Activated naive CD8-positive, alpha-beta T cell (primary cell): ENCODE measurements around the gene ASIP.

Source experiments
- H3K27ac Mint-ChIP-seq: one replicate; pipeline ENCODE4 v1.8.0; 2021; ENCODE audit warnings: mixed read lengths
- H3K27me3 Mint-ChIP-seq: one replicate; pipeline ENCODE4 v1.8.0; 2021; ENCODE audit warnings: mixed read lengths
- H3K36me3 Mint-ChIP-seq: one replicate; pipeline ENCODE4 v1.8.0; 2021; ENCODE audit warnings: mixed read lengths
- H3K4me1 Mint-ChIP-seq: one replicate; pipeline ENCODE4 v1.8.0; 2021; ENCODE audit warnings: low read depth, mixed read lengths
- H3K4me3 Mint-ChIP-seq: one replicate; pipeline ENCODE4 v1.8.0; 2021; ENCODE audit warnings: mild to moderate bottlenecking, mixed read lengths
- H3K9me3 Mint-ChIP-seq: one replicate; pipeline ENCODE4 v1.8.0; 2021; ENCODE audit warnings: low read depth, mixed read lengths

ASIP gene

DNA sequence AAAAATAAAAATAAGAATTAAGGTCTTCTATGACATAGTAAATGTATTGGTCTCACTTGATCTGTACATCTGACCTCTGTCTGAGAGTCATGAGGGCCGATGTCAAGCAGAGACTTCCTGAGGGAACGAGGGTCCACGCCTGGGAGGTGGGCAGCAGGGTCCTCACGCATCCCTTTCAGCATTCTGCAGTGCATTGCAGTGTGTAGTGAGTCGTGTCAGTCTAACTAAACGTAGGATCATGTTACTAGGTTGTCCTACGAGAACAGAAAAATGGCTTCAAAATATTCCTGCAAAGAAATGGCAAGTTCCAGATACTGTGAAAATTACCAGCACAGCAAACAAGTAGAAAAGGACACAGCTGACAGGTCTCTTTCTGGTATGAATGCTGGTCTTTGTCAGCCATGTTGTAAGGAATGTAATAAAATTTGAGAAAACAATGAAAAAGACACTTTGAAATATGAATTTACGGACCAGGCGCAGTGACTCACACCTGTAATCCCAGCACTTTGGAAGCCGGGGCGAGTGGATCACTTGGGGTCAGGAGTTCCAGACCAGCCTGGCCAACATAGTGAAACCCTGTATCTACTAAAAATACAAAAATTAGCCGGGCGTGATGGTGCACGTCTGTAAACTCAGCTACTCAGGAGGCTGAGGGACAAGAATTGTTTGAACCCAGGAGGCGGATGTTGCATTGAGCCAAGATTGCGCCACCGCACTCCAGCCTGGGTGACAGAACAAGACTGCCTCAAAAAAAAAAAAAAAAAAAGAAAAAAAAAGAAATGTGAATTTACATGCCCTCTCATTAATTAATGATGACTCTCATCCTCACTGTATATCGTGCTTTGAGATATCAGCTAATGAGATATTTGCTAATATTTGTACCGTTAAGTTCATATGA lies 64.4 kb downstream of the ASIP start:
- Mint-ChIP-seq H3K4me1 (peaks cover 16% of the 10 kb centered on the region), H3K27ac (no peak overlapping the region), H3K9me3 (no peaks in the 10 kb centered on the region), H3K36me3 (peaks cover 4% of the 10 kb centered on the region), H3K27me3 (no peaks in the 10 kb centered on the region), H3K4me3 (no peak overlapping the region)

DNA sequence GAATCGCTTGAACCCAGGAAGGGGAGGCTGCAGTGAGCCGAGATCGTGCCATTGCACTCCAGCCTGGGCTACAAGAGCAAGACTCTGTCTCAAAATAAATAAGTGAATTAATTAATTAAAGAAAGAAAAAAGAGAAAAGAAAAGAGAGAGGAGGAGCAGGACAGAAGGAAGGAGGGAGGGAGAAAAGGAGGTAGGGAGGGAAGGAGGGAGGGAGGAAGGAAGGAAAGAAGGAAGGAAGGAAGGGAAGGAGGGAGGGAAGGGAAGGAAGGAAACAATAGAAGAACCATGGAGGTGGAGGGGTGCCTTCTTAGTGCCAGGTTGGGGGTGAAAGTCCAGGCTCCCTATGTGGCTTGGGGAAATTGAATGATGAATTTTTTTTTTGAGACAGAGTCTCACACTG lies 68.5 kb downstream of the ASIP start:
- Mint-ChIP-seq H3K27ac (no peak overlapping the region), H3K4me1 (peaks cover 7% of the 10 kb centered on the region), H3K9me3 (no peaks in the 10 kb centered on the region), H3K4me3 (no peak overlapping the region), H3K36me3 (no peaks in the 10 kb centered on the region), H3K27me3 (peaks cover 5% of the 10 kb centered on the region)

DNA sequence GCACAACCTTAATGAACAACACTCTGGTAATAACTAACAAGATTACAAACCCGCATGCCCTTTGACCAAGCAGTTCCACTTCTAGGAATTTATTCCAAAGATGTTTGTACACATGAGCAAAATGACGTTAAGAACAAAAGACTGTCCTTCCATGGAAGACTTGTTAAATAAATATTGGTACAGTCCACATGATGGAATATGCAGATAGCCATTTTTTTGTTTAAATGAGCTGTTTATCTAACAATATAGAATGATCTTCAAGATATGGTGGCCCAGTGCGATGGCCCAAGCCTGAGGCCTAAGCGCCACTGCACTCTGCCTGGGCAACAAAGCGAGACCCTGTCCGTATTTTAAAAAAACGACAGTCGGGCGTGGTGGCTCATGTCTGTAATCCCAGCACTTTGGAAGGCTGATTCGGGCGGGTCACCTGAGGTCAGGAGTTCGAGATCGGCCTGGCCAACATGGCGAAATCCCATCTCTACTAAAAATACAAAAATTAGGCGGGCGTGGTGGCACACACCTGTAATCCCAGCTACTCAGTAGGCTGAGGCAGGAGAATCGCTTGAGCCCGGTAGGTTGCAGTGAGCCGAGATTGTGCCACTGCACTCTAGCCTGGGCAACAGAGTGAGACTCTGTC lies 69.4 kb downstream of the ASIP start:
- no peak overlapping the region for H3K4me3 Mint-ChIP-seq
- peaks cover 7% of the 10 kb centered on the region for H3K4me1 Mint-ChIP-seq
- H3K27me3 Mint-ChIP-seq: peaks cover 5% of the 10 kb centered on the region
- no peaks in the 10 kb centered on the region for H3K9me3 Mint-ChIP-seq
- no peak overlapping the region for H3K27ac Mint-ChIP-seq
- H3K36me3 Mint-ChIP-seq: no peaks in the 10 kb centered on the region

DNA sequence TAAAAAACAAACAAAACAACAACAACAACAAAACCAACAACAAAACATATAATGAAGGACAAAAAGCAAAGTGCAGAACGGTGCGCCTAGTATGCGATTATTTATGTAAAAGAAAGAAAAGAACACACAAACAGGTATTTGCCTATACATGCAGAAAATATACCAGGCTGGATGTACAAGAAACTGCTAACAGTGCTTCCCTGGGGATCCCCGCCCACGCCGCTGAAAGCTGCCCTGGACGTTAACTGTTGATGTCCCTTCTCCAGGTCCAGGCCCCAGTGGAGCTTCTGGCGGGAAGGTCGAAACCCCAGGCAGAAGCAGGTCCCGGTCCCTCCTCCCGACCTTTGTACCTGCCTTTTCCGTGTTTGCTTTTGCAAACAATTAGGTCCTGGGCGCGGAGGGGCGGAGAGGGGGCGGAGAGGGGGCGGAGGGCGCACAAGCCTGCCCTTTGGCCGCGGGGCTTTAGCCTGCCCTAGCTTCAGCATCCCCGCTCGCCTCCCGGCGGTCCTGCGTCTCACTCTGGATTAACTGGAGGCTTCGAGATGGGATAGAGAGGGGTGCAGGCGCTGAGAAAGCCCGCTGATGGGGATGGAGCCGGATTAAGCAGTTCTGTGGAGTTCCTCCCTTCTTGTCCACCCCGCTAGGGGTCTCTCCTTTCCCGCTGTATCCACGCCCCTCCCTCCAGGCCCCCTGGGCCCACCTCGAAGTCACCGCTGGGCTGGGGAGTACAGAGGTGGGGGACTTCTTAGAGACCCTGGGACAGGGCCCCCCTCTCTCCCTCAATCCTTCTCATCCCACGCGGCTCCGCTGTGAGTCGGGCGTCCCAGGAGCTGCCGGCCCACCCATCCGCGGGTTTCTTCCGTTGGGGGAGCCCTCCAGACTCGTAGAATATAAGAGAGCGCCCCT lies 70.1 kb downstream of the ASIP start:
- Mint-ChIP-seq H3K27me3 (peaks cover 5% of the 10 kb centered on the region), H3K4me1 (peaks cover 7% of the 10 kb centered on the region), H3K27ac (no peak overlapping the region), H3K36me3 (no peaks in the 10 kb centered on the region), H3K9me3 (no peaks in the 10 kb centered on the region), H3K4me3 (no peak overlapping the region)

DNA sequence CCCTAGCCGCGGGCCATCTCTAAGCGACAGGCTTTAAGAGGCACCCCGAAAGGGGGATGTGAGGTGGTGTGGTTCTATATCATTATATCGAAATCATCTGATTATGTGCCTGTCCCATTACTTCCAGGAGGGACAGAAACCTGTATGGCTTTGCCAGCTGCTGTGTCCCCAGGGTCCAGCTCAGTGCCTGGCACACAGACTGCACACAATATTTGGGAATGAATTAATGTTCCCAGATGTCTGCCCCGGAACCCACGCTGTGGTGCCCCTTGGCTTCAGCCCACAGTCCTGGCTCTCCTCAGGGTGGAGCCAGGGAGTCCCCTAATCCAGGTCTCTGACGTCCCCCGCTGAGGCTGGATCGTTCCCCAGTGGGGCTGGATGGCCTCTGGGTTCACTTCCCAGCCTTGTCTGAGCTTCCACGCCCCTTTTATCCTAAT lies 70.8 kb downstream of the ASIP start:
- Mint-ChIP-seq H3K4me3 (no peak overlapping the region), H3K27ac (no peak overlapping the region), H3K27me3 (peaks cover 5% of the 10 kb centered on the region), H3K36me3 (no peaks in the 10 kb centered on the region), H3K4me1 (peaks cover 7% of the 10 kb centered on the region), H3K9me3 (no peaks in the 10 kb centered on the region)

DNA sequence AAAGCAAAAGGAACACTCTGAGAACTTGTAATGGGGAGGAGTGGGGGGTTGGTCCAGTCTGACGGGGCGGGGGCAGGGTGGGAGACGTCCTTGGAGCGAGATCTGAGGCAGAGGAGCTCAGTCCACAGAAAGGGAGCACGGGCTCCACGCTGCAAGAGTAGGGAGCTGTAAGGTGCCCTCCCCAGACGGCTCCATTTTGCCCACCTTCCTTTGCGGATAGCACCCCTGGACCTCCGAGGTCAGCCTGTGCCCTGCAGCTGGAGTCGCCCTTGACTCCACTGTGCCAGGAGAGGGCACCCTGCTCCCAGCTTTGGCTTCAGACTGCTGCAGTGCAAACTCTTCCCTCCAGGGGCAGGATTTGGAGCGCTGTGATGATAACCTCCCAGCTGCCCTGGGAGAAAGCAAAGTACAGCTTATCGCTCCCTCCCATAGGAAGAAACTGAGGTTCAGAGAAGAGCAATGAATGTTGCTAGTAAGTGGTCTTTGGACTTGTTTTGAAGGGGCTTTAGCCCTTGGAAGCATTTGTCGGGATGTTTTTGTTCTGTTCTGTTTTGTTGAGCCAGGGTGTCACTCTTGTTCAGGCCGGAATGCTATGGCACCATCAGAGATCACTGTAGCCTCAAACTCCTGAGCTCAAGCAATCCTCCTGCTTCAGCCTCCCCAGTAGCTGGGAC lies 71.5 kb downstream of the ASIP start:
- peaks cover 7% of the 10 kb centered on the region for H3K4me1 Mint-ChIP-seq
- peaks cover 5% of the 10 kb centered on the region for H3K27me3 Mint-ChIP-seq
- H3K36me3 Mint-ChIP-seq: no peaks in the 10 kb centered on the region
- H3K4me3 Mint-ChIP-seq: peak overlapping the region; percentile 44
- H3K9me3 Mint-ChIP-seq: no peaks in the 10 kb centered on the region
- no peak overlapping the region for H3K27ac Mint-ChIP-seq

DNA sequence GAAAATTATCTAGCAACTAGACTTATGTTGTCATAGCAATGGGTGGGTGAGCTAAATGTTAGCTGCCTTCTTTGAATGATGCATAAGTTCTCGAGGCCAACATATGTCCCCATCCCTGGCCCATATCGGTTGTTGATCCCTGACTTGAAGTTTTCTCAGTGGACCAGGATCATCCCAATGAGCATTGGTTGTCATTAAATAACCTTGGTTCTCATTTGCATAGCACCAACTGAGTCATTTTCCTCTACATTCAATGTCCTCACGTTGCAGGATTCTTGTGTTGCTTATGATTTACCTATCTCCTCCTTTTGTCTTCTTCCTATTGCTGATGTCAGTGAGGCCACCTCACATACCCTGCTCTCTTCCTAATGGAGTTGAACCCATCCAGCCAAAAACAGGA lies 74.0 kb downstream of the ASIP start:
- peaks cover 5% of the 10 kb centered on the region for H3K27me3 Mint-ChIP-seq
- H3K9me3 Mint-ChIP-seq: no peaks in the 10 kb centered on the region
- no peaks in the 10 kb centered on the region for H3K36me3 Mint-ChIP-seq
- peaks cover 7% of the 10 kb centered on the region for H3K4me1 Mint-ChIP-seq
- no peak overlapping the region for H3K4me3 Mint-ChIP-seq
- no peak overlapping the region for H3K27ac Mint-ChIP-seq

DNA sequence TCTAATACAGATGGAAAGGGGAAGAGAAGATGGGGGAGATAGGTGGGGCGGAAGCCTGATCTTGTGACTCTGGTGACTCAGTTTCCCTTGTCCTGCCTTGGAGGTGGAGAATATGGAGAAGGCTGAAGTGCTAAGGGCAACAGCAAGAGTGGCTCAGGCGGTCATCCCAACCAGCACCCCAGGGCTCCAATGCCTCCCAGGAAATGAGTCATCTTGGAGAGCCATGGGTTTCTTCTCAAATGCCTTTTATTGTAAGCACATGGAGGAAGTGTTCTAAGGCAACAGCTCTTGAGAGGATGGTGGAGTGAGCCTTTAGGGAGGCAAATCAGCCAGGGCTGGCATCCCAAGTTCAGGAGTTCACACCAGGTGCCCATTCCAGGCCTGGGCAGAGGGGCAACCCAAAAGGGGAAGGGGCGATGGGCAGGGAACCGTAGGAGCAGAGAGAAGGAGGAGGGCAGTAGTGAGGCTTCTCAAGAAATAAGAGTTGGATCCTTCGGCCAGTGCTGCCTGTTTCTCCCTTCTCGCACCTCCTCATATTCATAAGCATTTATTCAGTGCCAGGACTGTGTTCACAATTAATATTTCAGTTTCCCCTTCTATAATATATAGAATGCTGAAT lies 75.1 kb downstream of the ASIP start:
- Mint-ChIP-seq H3K36me3 (no peaks in the 10 kb centered on the region), H3K27me3 (peaks cover 3% of the 10 kb centered on the region), H3K27ac (no peak overlapping the region), H3K4me3 (no peak overlapping the region), H3K9me3 (no peaks in the 10 kb centered on the region), H3K4me1 (peaks cover 7% of the 10 kb centered on the region)
